ENCODE results near the gene RGS12.

DNA sequence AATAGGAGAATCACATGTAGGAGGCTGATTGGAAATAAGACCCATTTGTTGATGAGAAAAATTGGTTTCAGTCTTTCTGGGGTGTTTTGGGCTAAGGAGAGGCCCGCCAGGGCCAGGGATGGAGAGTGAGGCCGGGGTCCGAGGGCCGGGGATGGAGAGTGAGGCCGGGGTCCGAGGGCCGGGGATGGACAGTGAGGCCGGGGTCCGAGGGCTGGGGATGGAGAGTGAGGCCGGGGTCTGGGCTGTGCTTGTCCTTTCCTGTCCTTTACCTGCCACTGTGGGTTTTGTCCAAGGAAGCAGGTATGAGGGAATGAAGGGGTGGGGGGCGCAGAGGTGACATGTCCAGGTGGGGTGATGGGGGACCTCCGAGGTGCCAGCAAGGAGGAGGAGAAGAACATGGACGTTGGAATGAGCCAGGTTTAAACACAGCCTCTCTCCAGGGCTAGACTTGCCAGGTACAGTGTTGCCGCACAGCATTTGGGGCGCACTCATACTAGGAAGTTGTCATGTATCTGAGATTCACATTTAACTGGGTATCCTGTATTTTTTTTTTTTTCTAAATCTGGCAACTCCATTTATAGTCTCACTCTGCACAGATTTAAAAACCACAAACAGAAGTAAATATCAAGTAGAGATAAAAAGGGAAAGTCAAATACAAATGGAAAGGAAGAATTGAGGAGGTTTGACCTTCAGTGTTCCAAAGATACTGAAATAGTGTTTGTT is 8.8 kb downstream of the RGS12 start:
- no peak for TF ChIP-seq POLR2AphosphoS5 (IDR thresholded peaks at IDR 0.05; ENCODE audit: borderline replicate concordance, low read depth, low read length)
- no peak for TF ChIP-seq EZH2 (IDR thresholded peaks at IDR 0.05)

Data from SK-N-MC (cell line).